MM.1S (cell line): Measurements from ENCODE around the gene ZDHHC8.

ENCODE experiments used
- CTCF ChIP-seq: fragments of 300-600 bp; sonication (generic); IDR thresholded peaks from 2 replicates; pipeline ENCODE4 v1.5.1; 2016; ENCODE audit warnings: antibody characterized with exemption, low read length, mixed read lengths
- EZH2phosphoT487 ChIP-seq: fragments of 300-600 bp; sonication (generic); IDR thresholded peaks from 2 replicates; pipeline ENCODE4 v1.6.1; 2018; ENCODE audit warnings: antibody characterized with exemption, low read length

- TF ChIP-seq CTCF, result no peak
- no peak for TF ChIP-seq EZH2phosphoT487
Measured at GRCh38 chr22:20149257-20150250, 17.9 kb downstream of the ZDHHC8 start.
